Measurements from ENCODE around the gene MYRFL.

Gene MYRFL

DNA sequence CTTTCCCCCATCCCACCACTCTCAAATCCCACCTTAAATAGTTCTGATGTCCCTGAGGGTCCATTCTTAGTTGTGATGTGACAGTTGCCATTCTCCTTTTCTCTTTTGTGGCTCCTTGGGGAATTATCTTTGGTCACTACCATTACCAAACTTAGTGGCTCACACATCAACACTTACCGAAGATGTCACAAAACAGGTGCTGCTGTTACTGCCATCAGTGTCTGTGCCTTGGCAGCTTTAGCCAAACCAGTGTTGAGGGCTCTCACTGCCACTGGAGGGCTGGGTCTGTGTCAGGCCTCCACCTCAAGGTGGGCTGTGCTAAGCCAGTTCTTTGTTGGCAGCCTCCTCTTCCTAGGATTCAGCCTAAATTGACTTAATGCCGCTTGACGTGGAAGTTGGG, 144.0 kb downstream of the MYRFL start:
- TF ChIP-seq, protein P1, sequence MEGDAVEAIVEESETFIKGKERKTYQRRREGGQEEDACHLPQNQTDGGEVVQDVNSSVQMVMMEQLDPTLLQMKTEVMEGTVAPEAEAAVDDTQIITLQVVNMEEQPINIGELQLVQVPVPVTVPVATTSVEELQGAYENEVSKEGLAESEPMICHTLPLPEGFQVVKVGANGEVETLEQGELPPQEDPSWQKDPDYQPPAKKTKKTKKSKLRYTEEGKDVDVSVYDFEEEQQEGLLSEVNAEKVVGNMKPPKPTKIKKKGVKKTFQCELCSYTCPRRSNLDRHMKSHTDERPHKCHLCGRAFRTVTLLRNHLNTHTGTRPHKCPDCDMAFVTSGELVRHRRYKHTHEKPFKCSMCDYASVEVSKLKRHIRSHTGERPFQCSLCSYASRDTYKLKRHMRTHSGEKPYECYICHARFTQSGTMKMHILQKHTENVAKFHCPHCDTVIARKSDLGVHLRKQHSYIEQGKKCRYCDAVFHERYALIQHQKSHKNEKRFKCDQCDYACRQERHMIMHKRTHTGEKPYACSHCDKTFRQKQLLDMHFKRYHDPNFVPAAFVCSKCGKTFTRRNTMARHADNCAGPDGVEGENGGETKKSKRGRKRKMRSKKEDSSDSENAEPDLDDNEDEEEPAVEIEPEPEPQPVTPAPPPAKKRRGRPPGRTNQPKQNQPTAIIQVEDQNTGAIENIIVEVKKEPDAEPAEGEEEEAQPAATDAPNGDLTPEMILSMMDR (IDR thresholded peaks at IDR 0.05; ENCODE audit: poor library complexity, severe bottlenecking): no peak
- Histone ChIP-seq H3K27ac (ENCODE audit: poor library complexity, severe bottlenecking) (no peak overlapping the region), H3K36me3 (ENCODE audit: low read depth) (no peaks in the 10 kb centered on the region), H3K4me1 (ENCODE audit: insufficient read depth, poor library complexity, severe bottlenecking) (peaks cover 20% of the 10 kb centered on the region), H3K9me3 (ENCODE audit: severe bottlenecking) (no peaks in the 10 kb centered on the region), H3K4me3 (ENCODE audit: severe bottlenecking) (no peak overlapping the region), H3K27me3 (ENCODE audit: insufficient read depth, poor library complexity, severe bottlenecking) (no peaks in the 10 kb centered on the region)
- ATAC-seq (ENCODE audit: low read depth): no peak
- no peak for DNase-seq (ENCODE audit: low spot score)

- ATAC-seq (ENCODE audit: low read depth) (no peak), DNase-seq (ENCODE audit: low spot score) (no peak)
- TF ChIP-seq, protein P1 (IDR thresholded peaks at IDR 0.05; ENCODE audit: poor library complexity, severe bottlenecking): no peak
- no peaks in the 10 kb centered on the region for H3K9me3 ChIP-seq (ENCODE audit: severe bottlenecking)
- H3K27me3 ChIP-seq (ENCODE audit: insufficient read depth, poor library complexity, severe bottlenecking): no peaks in the 10 kb centered on the region
- no peaks in the 10 kb centered on the region for H3K36me3 ChIP-seq (ENCODE audit: low read depth)
- peaks cover 3% of the 10 kb centered on the region for H3K4me1 ChIP-seq (ENCODE audit: insufficient read depth, poor library complexity, severe bottlenecking)
- H3K4me3 ChIP-seq (ENCODE audit: severe bottlenecking): no peak overlapping the region
- H3K27ac ChIP-seq (ENCODE audit: poor library complexity, severe bottlenecking): no peak overlapping the region
Observed at GRCh38 chr12:69972136-69972535, 147.1 kb downstream of the MYRFL start.

DNA sequence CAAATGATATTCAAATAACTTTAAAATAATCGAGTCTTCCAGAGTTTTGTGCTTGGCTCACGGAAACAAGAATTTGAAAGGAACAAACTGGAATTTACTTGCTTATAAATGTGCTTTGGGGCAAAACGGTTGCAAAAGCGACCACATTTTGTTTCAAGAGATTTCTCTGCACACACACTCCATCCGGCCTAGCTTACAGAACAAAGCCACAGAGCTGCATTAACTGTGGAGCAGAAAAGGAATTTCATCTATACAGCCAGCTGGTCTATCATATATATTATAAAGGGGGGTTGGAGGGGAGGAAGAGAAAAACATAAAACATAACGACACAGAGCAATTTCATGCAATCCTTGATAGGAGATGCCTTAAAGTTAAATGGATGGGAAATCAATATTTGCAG, 153.0 kb downstream of the MYRFL start:
- TF ChIP-seq, protein P1 (IDR thresholded peaks at IDR 0.05; ENCODE audit: poor library complexity, severe bottlenecking): no peak
- no peaks in the 10 kb centered on the region for H3K36me3 ChIP-seq (ENCODE audit: low read depth)
- H3K9me3 ChIP-seq (ENCODE audit: severe bottlenecking): no peaks in the 10 kb centered on the region
- H3K4me3 ChIP-seq (ENCODE audit: severe bottlenecking): no peak overlapping the region
- DNase-seq (ENCODE audit: low spot score) (no peak), ATAC-seq (ENCODE audit: low read depth) (no peak)
- H3K27ac ChIP-seq (ENCODE audit: poor library complexity, severe bottlenecking): no peak overlapping the region
- H3K4me1 ChIP-seq (ENCODE audit: insufficient read depth, poor library complexity, severe bottlenecking): no peaks in the 10 kb centered on the region
- H3K27me3 ChIP-seq (ENCODE audit: insufficient read depth, poor library complexity, severe bottlenecking): no peaks in the 10 kb centered on the region

- Histone ChIP-seq H3K36me3 (ENCODE audit: low read depth) (no peaks in the 10 kb centered on the region), H3K27ac (ENCODE audit: poor library complexity, severe bottlenecking) (no peak overlapping the region), H3K4me3 (ENCODE audit: severe bottlenecking) (no peak overlapping the region), H3K4me1 (ENCODE audit: insufficient read depth, poor library complexity, severe bottlenecking) (no peaks in the 10 kb centered on the region), H3K9me3 (ENCODE audit: severe bottlenecking) (no peaks in the 10 kb centered on the region), H3K27me3 (ENCODE audit: insufficient read depth, poor library complexity, severe bottlenecking) (no peaks in the 10 kb centered on the region)
- DNase-seq (ENCODE audit: low spot score) (no peak), ATAC-seq (ENCODE audit: low read depth) (no peak)
- TF ChIP-seq, protein P1 (IDR thresholded peaks at IDR 0.05; ENCODE audit: poor library complexity, severe bottlenecking): no peak
Observed at GRCh38 chr12:69981881-69982475, 157.0 kb downstream of the MYRFL start.

DNA sequence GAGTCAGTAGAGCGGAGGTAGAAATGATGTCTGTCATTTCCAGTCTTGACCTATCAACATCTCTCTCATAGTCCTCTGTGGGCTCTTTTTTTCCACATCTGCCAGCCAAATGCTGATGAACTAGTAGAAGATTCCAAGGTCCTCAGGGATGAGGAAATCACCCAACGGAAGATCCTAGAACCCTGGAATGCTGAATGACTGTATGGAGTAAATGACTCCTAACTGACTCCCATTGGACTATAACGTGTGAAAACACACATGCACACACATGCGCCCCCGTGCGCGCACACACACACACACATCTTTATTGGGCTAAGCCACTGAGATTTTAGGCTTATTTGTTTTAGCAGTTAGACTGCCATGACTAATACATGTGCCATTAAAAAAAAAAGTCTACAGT, 159.2 kb downstream of the MYRFL start:
- H3K4me3 ChIP-seq (ENCODE audit: severe bottlenecking): no peak overlapping the region
- DNase-seq (ENCODE audit: low spot score): no peak
- no peak for ATAC-seq (ENCODE audit: low read depth)

More for the DNA sequence above, 159.2 kb downstream of the MYRFL start:
- H3K27me3 ChIP-seq (ENCODE audit: insufficient read depth, poor library complexity, severe bottlenecking): no peaks in the 10 kb centered on the region
- TF ChIP-seq, protein P1 (IDR thresholded peaks at IDR 0.05; ENCODE audit: poor library complexity, severe bottlenecking): no peak
- H3K4me1 ChIP-seq (ENCODE audit: insufficient read depth, poor library complexity, severe bottlenecking): peaks cover 19% of the 10 kb centered on the region
- no peak overlapping the region for H3K27ac ChIP-seq (ENCODE audit: poor library complexity, severe bottlenecking)
- no peaks in the 10 kb centered on the region for H3K9me3 ChIP-seq (ENCODE audit: severe bottlenecking)
- H3K36me3 ChIP-seq (ENCODE audit: low read depth): no peaks in the 10 kb centered on the region

Data from RWPE2 (cell line).